Suprapubic skin (tissue), 4 donors: ENCODE data around the gene CADPS.

Experiments used
- CTCF ChIP-seq, 2 donors: fragments of 200-600 bp in 1 of 2; fragments of 450-650 bp in 1 of 2; sonication (generic) in 1 of 2; IDR thresholded peaks; one replicate each; pipeline ENCODE4 v1.5.1; 2016 to 2019; ENCODE audit warnings: antibody characterized with exemption in 2 of 2, mild to moderate bottlenecking in 1 of 2, moderate library complexity in 1 of 2
- POLR2A ChIP-seq, 2 donors: fragments of 450-650 bp; IDR thresholded peaks; one replicate each; pipeline ENCODE4 v1.6.1; 2017; ENCODE audit warnings: antibody characterized with exemption in 2 of 2, mild to moderate bottlenecking in 2 of 2, moderate library complexity in 2 of 2
- POLR2AphosphoS5 ChIP-seq, 3 donors: sonication (generic); formaldehyde crosslinking; IDR thresholded peaks; one replicate each; pipeline ENCODE4 v1.6.1; 2017; ENCODE audit warnings: antibody characterized with exemption in 3 of 3

- TF ChIP-seq CTCF (IDR thresholded peaks at IDR 0.05) (no peak), POLR2A (IDR thresholded peaks at IDR 0.05) (no peak), POLR2AphosphoS5 (IDR thresholded peaks at IDR 0.05) (no peak)
Observed at GRCh38 chr3:62795978-62796657, 79.1 kb downstream of the CADPS start.
